ENCODE data around the gene PEX10. TPM values are rescaled to one million over a fixed set of nuclear protein-coding genes. Genes with fewer than 3 reads are reported as not detected.
A peak's percentile ranks its signal among the peaks of the same experiment; 100 is the strongest.

PEX10 gene
- polyA plus RNA-seq, 1 donor from 2014 or later: 30.1 TPM

DNA sequence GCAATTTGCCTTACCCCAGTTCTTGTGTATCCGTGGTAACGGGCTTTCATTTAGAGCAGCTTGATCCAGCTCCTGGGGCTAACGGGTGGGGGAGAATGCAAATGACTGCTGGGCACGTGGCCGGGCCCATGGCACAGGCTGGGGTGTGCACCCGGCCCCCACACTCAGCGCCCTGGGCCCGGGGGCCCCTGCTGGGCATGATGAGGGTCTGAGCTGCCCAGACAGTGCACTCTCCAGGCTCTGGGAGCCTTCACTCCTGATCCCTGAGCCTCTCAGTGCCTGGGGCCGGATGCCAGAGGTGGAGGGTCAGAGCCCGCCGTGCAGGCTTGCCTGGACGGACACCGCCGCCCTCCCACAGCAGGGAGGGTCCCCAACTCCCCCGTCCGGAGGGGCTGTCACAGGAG lies 20.1 kb upstream of the PEX10 start:
- peak overlapping the region; percentile 40 for H3K9ac ChIP-seq (ENCODE audit: low read length)
- no peaks in the 10 kb centered on the region for H3K9me2 ChIP-seq (ENCODE audit: insufficient read depth, low read length)
- H3K36me3 ChIP-seq (ENCODE audit: insufficient read depth, low read length): no peaks in the 10 kb centered on the region
- H3K4me3 ChIP-seq (ENCODE audit: low read length): peak overlapping the region; percentile 31
- H3K79me2 ChIP-seq (replicated peaks; ENCODE audit: insufficient read depth, low read length): no peaks in the 10 kb centered on the region
- no peak overlapping the region for H2AFZ ChIP-seq (ENCODE audit: low read depth, low read length)
- no peaks in the 10 kb centered on the region for H3K27me3 ChIP-seq (ENCODE audit: insufficient read depth, low read depth, low read length)
- H4K20me1 ChIP-seq (ENCODE audit: insufficient read depth): no peaks in the 10 kb centered on the region
- H3K27ac ChIP-seq (ENCODE audit: low read length): no peak overlapping the region
- H3K9me3 ChIP-seq (ENCODE audit: low read length): no peaks in the 10 kb centered on the region
- no peaks in the 10 kb centered on the region for H3F3A ChIP-seq (ENCODE audit: insufficient read depth, low read length, poor library complexity, severe bottlenecking)
- TF ChIP-seq MXI1 (conservative IDR thresholded peaks at IDR 0.05; ENCODE audit: poor library complexity, severe bottlenecking) (no peak), POLR2AphosphoS5 (IDR thresholded peaks at IDR 0.05) (no peak), EZH2 (IDR thresholded peaks at IDR 0.05; ENCODE audit: borderline replicate concordance, insufficient read depth, low read length, poor library complexity, severe bottlenecking) (no peak), TAF1 (IDR thresholded peaks at IDR 0.05; ENCODE audit: low read depth) (no peak), SMC3 (conservative IDR thresholded peaks at IDR 0.05; ENCODE audit: poor library complexity) (no peak), RAD21 (conservative IDR thresholded peaks at IDR 0.05) (no peak), EP300 (conservative IDR thresholded peaks at IDR 0.05; ENCODE audit: poor library complexity, severe bottlenecking) (no peak)
- TF ChIP-seq, protein P1, sequence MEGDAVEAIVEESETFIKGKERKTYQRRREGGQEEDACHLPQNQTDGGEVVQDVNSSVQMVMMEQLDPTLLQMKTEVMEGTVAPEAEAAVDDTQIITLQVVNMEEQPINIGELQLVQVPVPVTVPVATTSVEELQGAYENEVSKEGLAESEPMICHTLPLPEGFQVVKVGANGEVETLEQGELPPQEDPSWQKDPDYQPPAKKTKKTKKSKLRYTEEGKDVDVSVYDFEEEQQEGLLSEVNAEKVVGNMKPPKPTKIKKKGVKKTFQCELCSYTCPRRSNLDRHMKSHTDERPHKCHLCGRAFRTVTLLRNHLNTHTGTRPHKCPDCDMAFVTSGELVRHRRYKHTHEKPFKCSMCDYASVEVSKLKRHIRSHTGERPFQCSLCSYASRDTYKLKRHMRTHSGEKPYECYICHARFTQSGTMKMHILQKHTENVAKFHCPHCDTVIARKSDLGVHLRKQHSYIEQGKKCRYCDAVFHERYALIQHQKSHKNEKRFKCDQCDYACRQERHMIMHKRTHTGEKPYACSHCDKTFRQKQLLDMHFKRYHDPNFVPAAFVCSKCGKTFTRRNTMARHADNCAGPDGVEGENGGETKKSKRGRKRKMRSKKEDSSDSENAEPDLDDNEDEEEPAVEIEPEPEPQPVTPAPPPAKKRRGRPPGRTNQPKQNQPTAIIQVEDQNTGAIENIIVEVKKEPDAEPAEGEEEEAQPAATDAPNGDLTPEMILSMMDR (IDR thresholded peaks at IDR 0.05; ENCODE audit: poor library complexity, severe bottlenecking): no peak
- TF ChIP-seq, protein P2, sequence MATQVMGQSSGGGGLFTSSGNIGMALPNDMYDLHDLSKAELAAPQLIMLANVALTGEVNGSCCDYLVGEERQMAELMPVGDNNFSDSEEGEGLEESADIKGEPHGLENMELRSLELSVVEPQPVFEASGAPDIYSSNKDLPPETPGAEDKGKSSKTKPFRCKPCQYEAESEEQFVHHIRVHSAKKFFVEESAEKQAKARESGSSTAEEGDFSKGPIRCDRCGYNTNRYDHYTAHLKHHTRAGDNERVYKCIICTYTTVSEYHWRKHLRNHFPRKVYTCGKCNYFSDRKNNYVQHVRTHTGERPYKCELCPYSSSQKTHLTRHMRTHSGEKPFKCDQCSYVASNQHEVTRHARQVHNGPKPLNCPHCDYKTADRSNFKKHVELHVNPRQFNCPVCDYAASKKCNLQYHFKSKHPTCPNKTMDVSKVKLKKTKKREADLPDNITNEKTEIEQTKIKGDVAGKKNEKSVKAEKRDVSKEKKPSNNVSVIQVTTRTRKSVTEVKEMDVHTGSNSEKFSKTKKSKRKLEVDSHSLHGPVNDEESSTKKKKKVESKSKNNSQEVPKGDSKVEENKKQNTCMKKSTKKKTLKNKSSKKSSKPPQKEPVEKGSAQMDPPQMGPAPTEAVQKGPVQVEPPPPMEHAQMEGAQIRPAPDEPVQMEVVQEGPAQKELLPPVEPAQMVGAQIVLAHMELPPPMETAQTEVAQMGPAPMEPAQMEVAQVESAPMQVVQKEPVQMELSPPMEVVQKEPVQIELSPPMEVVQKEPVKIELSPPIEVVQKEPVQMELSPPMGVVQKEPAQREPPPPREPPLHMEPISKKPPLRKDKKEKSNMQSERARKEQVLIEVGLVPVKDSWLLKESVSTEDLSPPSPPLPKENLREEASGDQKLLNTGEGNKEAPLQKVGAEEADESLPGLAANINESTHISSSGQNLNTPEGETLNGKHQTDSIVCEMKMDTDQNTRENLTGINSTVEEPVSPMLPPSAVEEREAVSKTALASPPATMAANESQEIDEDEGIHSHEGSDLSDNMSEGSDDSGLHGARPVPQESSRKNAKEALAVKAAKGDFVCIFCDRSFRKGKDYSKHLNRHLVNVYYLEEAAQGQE (IDR thresholded peaks at IDR 0.05; ENCODE audit: borderline replicate concordance): no peak
- H3K4me2 ChIP-seq (ENCODE audit: low read length): peak overlapping the region; percentile 36

DNA sequence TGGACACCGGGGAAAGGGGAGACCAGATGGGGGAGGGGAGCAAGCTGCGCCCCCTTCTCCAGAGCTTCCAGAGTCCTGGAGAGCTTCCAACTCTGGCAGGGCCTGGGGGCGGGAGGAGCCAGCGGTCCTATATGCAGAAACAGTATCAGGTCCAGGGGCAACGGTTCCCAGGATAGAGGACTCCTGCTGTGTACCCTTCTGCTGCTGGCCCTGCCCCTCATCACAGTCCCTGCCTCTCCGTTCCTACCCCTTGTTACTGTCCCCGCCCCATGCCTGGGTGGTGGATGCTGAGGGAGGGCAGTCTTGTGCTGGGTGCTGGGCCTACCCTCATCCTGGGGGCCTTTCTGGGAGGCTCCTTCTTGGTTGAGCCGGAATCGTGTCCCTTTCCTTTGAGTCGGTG lies 19.2 kb upstream of the PEX10 start:
- H3K79me2 ChIP-seq (replicated peaks; ENCODE audit: insufficient read depth, low read length): no peaks in the 10 kb centered on the region
- peak overlapping the region; percentile 40 for H3K9ac ChIP-seq (ENCODE audit: low read length)
- no peaks in the 10 kb centered on the region for H3K36me3 ChIP-seq (ENCODE audit: insufficient read depth, low read length)
- H2AFZ ChIP-seq (ENCODE audit: low read depth, low read length): no peak overlapping the region
- no peaks in the 10 kb centered on the region for H3F3A ChIP-seq (ENCODE audit: insufficient read depth, low read length, poor library complexity, severe bottlenecking)
- H3K27ac ChIP-seq (ENCODE audit: low read length): no peak overlapping the region
- TF ChIP-seq MXI1 (conservative IDR thresholded peaks at IDR 0.05; ENCODE audit: poor library complexity, severe bottlenecking): no peak
- no peak overlapping the region for H3K4me2 ChIP-seq (ENCODE audit: low read length)
- H3K9me3 ChIP-seq (ENCODE audit: low read length): no peaks in the 10 kb centered on the region
- H3K9me2 ChIP-seq (ENCODE audit: insufficient read depth, low read length): no peaks in the 10 kb centered on the region
- H3K4me3 ChIP-seq (ENCODE audit: low read length): no peak overlapping the region
- H4K20me1 ChIP-seq (ENCODE audit: insufficient read depth): no peaks in the 10 kb centered on the region
- H3K27me3 ChIP-seq (ENCODE audit: insufficient read depth, low read depth, low read length): no peaks in the 10 kb centered on the region

DNA sequence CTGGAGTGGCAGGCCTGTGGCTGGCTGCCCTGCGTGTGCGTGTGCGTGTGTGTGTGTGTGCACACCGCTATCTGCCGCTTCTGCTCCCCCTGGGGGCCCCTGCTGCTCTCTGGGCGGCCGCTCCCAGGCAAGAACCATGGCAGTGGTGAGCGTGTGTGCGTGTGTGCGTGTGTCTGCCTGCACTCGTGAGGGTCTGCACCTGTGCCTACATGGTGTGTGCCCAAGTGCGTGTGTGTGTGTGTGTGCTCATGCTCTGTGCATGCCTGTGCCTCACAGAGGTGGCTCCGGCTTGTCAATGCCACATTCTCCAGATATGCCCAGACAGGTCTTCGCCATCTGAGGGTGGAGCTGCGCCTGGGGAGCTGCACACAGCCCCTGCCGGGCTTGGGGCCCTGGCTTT lies 18.7 kb upstream of the PEX10 start:
- Histone ChIP-seq H3K4me3 (ENCODE audit: low read length) (no peak overlapping the region), H3F3A (ENCODE audit: insufficient read depth, low read length, poor library complexity, severe bottlenecking) (no peaks in the 10 kb centered on the region), H3K36me3 (ENCODE audit: insufficient read depth, low read length) (no peaks in the 10 kb centered on the region), H2AFZ (ENCODE audit: low read depth, low read length) (no peak overlapping the region), H3K4me2 (ENCODE audit: low read length) (no peak overlapping the region), H4K20me1 (ENCODE audit: insufficient read depth) (no peaks in the 10 kb centered on the region), H3K9me3 (ENCODE audit: low read length) (no peaks in the 10 kb centered on the region), H3K9ac (ENCODE audit: low read length) (no peak overlapping the region), H3K9me2 (ENCODE audit: insufficient read depth, low read length) (no peaks in the 10 kb centered on the region), H3K27ac (ENCODE audit: low read length) (no peak overlapping the region), H3K79me2 (replicated peaks; ENCODE audit: insufficient read depth, low read length) (no peaks in the 10 kb centered on the region), H3K27me3 (ENCODE audit: insufficient read depth, low read depth, low read length) (no peaks in the 10 kb centered on the region)
- TF ChIP-seq, protein P1 (IDR thresholded peaks at IDR 0.05; ENCODE audit: poor library complexity, severe bottlenecking): no peak
- TF ChIP-seq, protein P2 (IDR thresholded peaks at IDR 0.05; ENCODE audit: borderline replicate concordance): no peak
- no peak for TF ChIP-seq MXI1 (conservative IDR thresholded peaks at IDR 0.05; ENCODE audit: poor library complexity, severe bottlenecking)
- no peak for TF ChIP-seq RAD21 (conservative IDR thresholded peaks at IDR 0.05)
- no peak for TF ChIP-seq POLR2AphosphoS5 (IDR thresholded peaks at IDR 0.05)
- TF ChIP-seq SMC3 (conservative IDR thresholded peaks at IDR 0.05; ENCODE audit: poor library complexity): no peak

Measured in neural cell (in vitro differentiated cells).